CD14-positive monocyte (primary cell): Measurements from ENCODE around the gene VGF. TPM values are rescaled to one million over a fixed set of nuclear protein-coding genes. Genes with fewer than 3 reads are reported as not detected.

Experiments
- DNase-seq, 3 donors: peaks; one replicate each; pipeline ENCODE4 v3.0.0-alpha.2; 2011 to 2022
- H2AFZ ChIP-seq: 2 replicates; pipeline ENCODE4 v1.6.0; 2012; ENCODE audit warnings: mild to moderate bottlenecking, low read depth, low read length, inconsistent platforms; ENCODE audit not compliant: insufficient read depth, poor library complexity, severe bottlenecking
- H3K27ac ChIP-seq, 2 donors: 1 replicate in 1 of 2; 2 replicates in 1 of 2; pipeline ENCODE4 v1.5.1; 2012 to 2013; ENCODE audit warnings: low read length in 2 of 2, control low read depth in 1 of 2, inconsistent platforms in 1 of 2, low read depth in 1 of 2, mild to moderate bottlenecking in 1 of 2
- H3K27me3 ChIP-seq, 2 donors: one replicate each; pipeline versions ENCODE4 v1.6.0 to v1.6.1; 2011 to 2013; ENCODE audit warnings: low read length in 2 of 2; ENCODE audit not compliant: control insufficient read depth in 2 of 2, insufficient read depth in 2 of 2
- H3K36me3 ChIP-seq, 2 donors: replicated peaks in 1 of 2; 1 replicate in 1 of 2; 2 replicates in 1 of 2; pipeline versions ENCODE4 v1.5.1 to v1.6.1; 2012 to 2013; ENCODE audit warnings: low read length in 2 of 2, control low read depth in 1 of 2, inconsistent platforms in 1 of 2, mild to moderate bottlenecking in 1 of 2; ENCODE audit not compliant: insufficient read depth in 2 of 2, control insufficient read depth in 1 of 2
- H3K4me1 ChIP-seq, 2 donors: 1 replicate in 1 of 2; 2 replicates in 1 of 2; pipeline versions ENCODE4 v1.5.1 to v1.6.1; 2012 to 2013; ENCODE audit warnings: low read length in 2 of 2, control low read depth in 1 of 2, inconsistent platforms in 1 of 2, mild to moderate bottlenecking in 1 of 2, moderate library complexity in 1 of 2; ENCODE audit not compliant: insufficient read depth in 2 of 2, control insufficient read depth in 1 of 2
- H3K4me2 ChIP-seq: replicated peaks from 2 replicates; pipeline ENCODE3; 2012; ENCODE audit warnings: low read length, moderate library complexity, mild to moderate bottlenecking; ENCODE audit not compliant: poor library complexity, severe bottlenecking; ENCODE audit errors: extremely low read depth
- H3K4me3 ChIP-seq, 3 experiments: fragments of 200-600 bp in 1 of 3; sonication (generic) in 1 of 3; replicated peaks in 1 of 3; 1 replicate in 2 of 3; 2 replicates in 1 of 3; pipeline ENCODE4 v1.5.1; 2011 to 2013; ENCODE audit warnings: low read length in 3 of 3, mild to moderate bottlenecking in 3 of 3, control low read depth in 2 of 3, low read depth in 2 of 3, inconsistent platforms in 1 of 3, moderate library complexity in 1 of 3
- H3K79me2 ChIP-seq: 2 replicates; pipeline ENCODE4 v1.6.0; 2012; ENCODE audit warnings: mild to moderate bottlenecking, control low read depth, inconsistent platforms, low read length, moderate library complexity; ENCODE audit not compliant: insufficient read depth
- H3K9ac ChIP-seq: 2 replicates; pipeline ENCODE4 v1.6.0; 2017; ENCODE audit warnings: low read length, mild to moderate bottlenecking; ENCODE audit not compliant: insufficient read depth, poor library complexity, severe bottlenecking
- H3K9me3 ChIP-seq, 2 donors: replicated peaks in 1 of 2; 1 replicate in 1 of 2; 2 replicates in 1 of 2; pipeline versions ENCODE4 v1.5.1 to v1.6.1; 2012 to 2013; ENCODE audit warnings: low read length in 2 of 2, control low read depth in 1 of 2; ENCODE audit not compliant: control insufficient read depth in 1 of 2, insufficient read depth in 1 of 2
- H4K20me1 ChIP-seq: 2 replicates; pipeline ENCODE4 v1.6.0; 2012; ENCODE audit warnings: mild to moderate bottlenecking, low read length, control low read depth, moderate library complexity; ENCODE audit not compliant: insufficient read depth
- H3K27ac Mint-ChIP-seq, 7 donors: one replicate each; pipeline ENCODE4 v1.8.0; 2020; ENCODE audit warnings: mild to moderate bottlenecking in 7 of 7, mixed read lengths in 7 of 7, moderate library complexity in 6 of 7, inconsistent platforms in 2 of 7
- H3K27me3 Mint-ChIP-seq, 3 donors: one replicate each; pipeline ENCODE4 v1.8.0; 2021 to 2022; ENCODE audit warnings: low read depth in 3 of 3, mild to moderate bottlenecking in 3 of 3, mixed read lengths in 3 of 3, moderate library complexity in 3 of 3, inconsistent platforms in 1 of 3
- H3K36me3 Mint-ChIP-seq, 2 donors: one replicate each; pipeline ENCODE4 v1.8.0; 2020; ENCODE audit warnings: mixed read lengths in 2 of 2, inconsistent platforms in 1 of 2, mild to moderate bottlenecking in 1 of 2
- H3K4me1 Mint-ChIP-seq: one replicate; pipeline ENCODE4 v1.8.0; 2020; ENCODE audit warnings: mild to moderate bottlenecking, mixed read lengths
- H3K4me3 Mint-ChIP-seq, 2 donors: one replicate each; pipeline ENCODE4 v1.8.0; 2020; ENCODE audit warnings: mild to moderate bottlenecking in 2 of 2, mixed read lengths in 2 of 2, moderate library complexity in 1 of 2
- H3K9me3 Mint-ChIP-seq, 7 donors: one replicate each; pipeline ENCODE4 v1.8.0; 2020 to 2022; ENCODE audit warnings: mixed read lengths in 7 of 7, mild to moderate bottlenecking in 6 of 7, moderate library complexity in 6 of 7, inconsistent platforms in 2 of 7
- CTCF ChIP-seq: fragments of 200-600 bp; IDR thresholded peaks from one replicate; pipeline ENCODE4 v1.8.0; 2022; ENCODE audit warnings: antibody characterized with exemption, mild to moderate bottlenecking
- WGBS: methylation state at CpG from one replicate; pipeline ENCODE4 v1.1.5; 2013; ENCODE audit warnings: missing lambda C conversion rate; ENCODE audit not compliant: insufficient coverage; 5-methylcytosine and 5-hydroxymethylcytosine counted together
- intact Hi-C, 2 donors: fragments of 100-400 bp; cut with micrococcal nuclease; formaldehyde crosslinking; loops; one replicate each; pipeline versions ENCODE4 v1.15.0 to v1.15.1; 2023
- polyA plus RNA-seq, 3 donors: library from polyadenylated mRNA; depleted of rRNA in 1 of 3; unstranded in 2 of 3; stranded (reverse) in 1 of 3; fragments of 300-500 nt in 2 of 3; fragments of >200 nt in 1 of 3; fragmentation: Illumina TruSeq in 2 of 3; gene quantifications; 1 replicate in 2 of 3; 2 replicates in 1 of 3; pipeline ENCODE4 v1.2.3, GENCODE V29; 2012 to 2021

The VGF gene
- polyA plus RNA-seq, 3 donors: not detected

DNA sequence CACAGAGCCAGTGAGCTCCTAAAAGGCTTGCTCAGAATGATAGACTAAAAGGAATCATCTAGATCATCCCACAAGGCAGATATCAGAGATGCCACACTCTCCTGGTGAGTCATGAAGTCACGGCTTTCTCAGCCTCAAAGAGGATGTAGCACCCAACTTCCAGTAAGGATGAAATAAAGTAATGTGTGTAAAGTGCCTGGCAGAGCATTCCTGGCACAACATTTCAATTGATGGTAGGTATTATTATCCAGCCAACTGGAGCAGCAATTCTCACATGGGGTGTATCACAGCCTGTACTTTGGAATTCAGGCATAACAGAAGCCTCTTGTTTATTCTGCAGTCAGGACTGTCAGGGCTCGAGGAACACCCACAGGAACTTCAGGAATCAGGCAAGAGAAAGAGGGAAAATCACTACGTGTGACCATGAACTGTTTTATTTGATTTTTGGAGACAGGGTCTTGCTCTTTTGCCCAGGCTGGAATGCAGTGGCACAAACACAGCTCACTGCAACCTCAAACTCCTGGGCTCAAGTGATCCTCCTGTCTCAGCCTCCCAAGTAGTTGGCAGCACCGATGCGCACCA lies 20.0 kb upstream of the VGF start:
- peaks cover 17% of the 10 kb centered on the region for H3K4me1 Mint-ChIP-seq
- peaks cover 31 to 47% (median 33%) of the 10 kb centered on the region in 3 donors for H3K27me3 Mint-ChIP-seq
- no peak for TF ChIP-seq CTCF
- Histone ChIP-seq H3K36me3 (no peaks in the 10 kb centered on the region), H3K27me3 (peaks cover 11 to 27% of the 10 kb centered on the region in 2 donors), H3K27ac (no peak overlapping the region), H3K9ac (no peak overlapping the region), H3K4me3 (no peak overlapping the region), H3K79me2 (no peaks in the 10 kb centered on the region), H2AFZ (no peak overlapping the region), H4K20me1 (no peaks in the 10 kb centered on the region), H3K4me2 (no peak overlapping the region), H3K9me3 (peaks cover 0 to 8% of the 10 kb centered on the region in 2 donors), H3K4me1 (peaks cover 12 to 14% of the 10 kb centered on the region in 2 donors)
- 87% methylated on average over 3 of the region's 5 CpGs for WGBS
- peak overlapping the region in 1 of 2 donors; percentile 44 for H3K4me3 Mint-ChIP-seq
- H3K36me3 Mint-ChIP-seq: peaks cover 0 to 4% of the 10 kb centered on the region in 2 donors
- H3K27ac Mint-ChIP-seq: no peak overlapping the region
- intact Hi-C loops: loop anchor here in 1 of 2 donors (2.0 kb wide), 1 partner anchor 15 kb away; no protein-coding TSS in a partner anchor
- DNase-seq: peak in 1 of 3 donors; percentile 49
- peaks cover 0 to 13% (median 8%) of the 10 kb centered on the region in 7 donors for H3K9me3 Mint-ChIP-seq

- Histone ChIP-seq H3K4me2 (no peak within 1 kb of the TSS), H3K79me2 (no peaks in the 10 kb centered on the region), H3K27me3 (peaks cover 49 to 76% of the 10 kb centered on the region in 2 donors), H3K4me3 (no peak within 1 kb of the TSS), H3K9me3 (peaks cover 0 to 16% of the 10 kb centered on the region in 2 donors), H2AFZ (no peak within 1 kb of the TSS), H3K9ac (no peak within 1 kb of the TSS), H3K27ac (no peak within 1 kb of the TSS), H3K4me1 (no peaks in the 10 kb centered on the region), H3K36me3 (no peaks in the 10 kb centered on the region), H4K20me1 (no peaks in the 10 kb centered on the region)
- peaks cover 8% of the 10 kb centered on the region for H3K4me1 Mint-ChIP-seq
- H3K27ac Mint-ChIP-seq: peak within 1 kb of the TSS in 1 of 7 donors; percentile 68
- intact Hi-C loops: no loop called here
- H3K9me3 Mint-ChIP-seq: peaks cover 0 to 26% (median 10%) of the 10 kb centered on the region in 7 donors
- H3K36me3 Mint-ChIP-seq: peaks cover 0 to 5% of the 10 kb centered on the region in 2 donors
- H3K27me3 Mint-ChIP-seq: peaks cover 76 to 85% (median 82%) of the 10 kb centered on the region in 3 donors
- DNase-seq: no peak
- WGBS: 1% methylated on average over 33 of the region's 56 CpGs
- peak within 1 kb of the TSS in 1 of 2 donors; percentile 86 for H3K4me3 Mint-ChIP-seq
- TF ChIP-seq CTCF: no peak
Measured at GRCh38 chr7:101180130-101180755, 14.9 kb upstream of the VGF start, which contains the start of gene NAT16. Gene NAT16, minus strand, starts transcription at chr7:101180293. Its CDS starts 5,486 bp downstream, at chr7:101174807.
